PC-9 (cell line): ENCODE data around the gene SDK1. TPM values are rescaled to one million over a fixed set of nuclear protein-coding genes. Genes with fewer than 3 reads are reported as not detected.

Experiments used
- BruUV-seq: library from RNA; stranded (reverse); fragments of 400-500 nt; replicated peaks from 2 replicates; lab custom pipeline; 2021; lab: Mats Ljungman, UMichigan
- CTCF ChIA-PET: fragments of 300-600 bp; sonication (Branson Sonifier 250); formaldehyde crosslinking; loops from one replicate; lab custom pipeline; 2022; ENCODE audit warnings: antibody characterized with exemption; lab: Charles Lee
- POLR2A ChIA-PET: fragments of 300-600 bp; sonication (Branson Sonifier 250); formaldehyde crosslinking; loops from one replicate; lab custom pipeline; 2022; ENCODE audit warnings: antibody characterized with exemption; ENCODE audit not compliant: unreplicated experiment; lab: Charles Lee
- DNase-seq, 2 experiments: peaks; one replicate each; pipeline versions ENCODE4 v3.0.0 to v3.0.0-alpha.2; 2015 to 2022; ENCODE audit warnings: mixed read lengths in 1 of 2
- H2AFZ ChIP-seq: fragments of 200-600 bp; sonication (generic); 2 replicates; pipeline ENCODE4 v1.8.1; 2017; ENCODE audit warnings: antibody characterized with exemption
- H3F3A ChIP-seq: fragments of 200-600 bp; sonication (generic); 2 replicates; pipeline ENCODE4 v1.8.1; 2017; ENCODE audit warnings: antibody characterized with exemption, mild to moderate bottlenecking, low read depth; ENCODE audit not compliant: insufficient read depth
- H3K27ac ChIP-seq: fragments of 200-600 bp; sonication (generic); 2 replicates; pipeline ENCODE4 v1.6.1; 2016; ENCODE audit warnings: mixed run types
- H3K27me3 ChIP-seq: fragments of 200-600 bp; sonication (generic); 2 replicates; pipeline ENCODE4 v1.6.1; 2016; ENCODE audit warnings: low read depth, mixed run types; ENCODE audit not compliant: insufficient read depth
- H3K36me3 ChIP-seq: fragments of 200-600 bp; sonication (generic); 2 replicates; pipeline ENCODE4 v1.6.1; 2016; ENCODE audit warnings: low read depth, mixed run types
- H3K4me1 ChIP-seq: fragments of 200-600 bp; sonication (generic); replicated peaks from 2 replicates; pipeline ENCODE4 v1.6.1; 2016; ENCODE audit warnings: mixed run types; ENCODE audit not compliant: insufficient read depth
- H3K4me2 ChIP-seq: fragments of 200-600 bp; sonication (generic); 2 replicates; pipeline ENCODE4 v1.6.1; 2017; ENCODE audit warnings: mixed run types
- H3K4me3 ChIP-seq: fragments of 200-600 bp; sonication (generic); 2 replicates; pipeline ENCODE4 v1.6.1; 2016; ENCODE audit warnings: mixed run types
- H3K79me2 ChIP-seq: fragments of 200-600 bp; sonication (generic); 2 replicates; pipeline ENCODE4 v1.6.1; 2017; ENCODE audit warnings: low read depth, mixed run types
- H3K9me2 ChIP-seq: fragments of 200-600 bp; sonication (generic); 2 replicates; pipeline ENCODE4 v1.8.1; 2017; ENCODE audit warnings: mild to moderate bottlenecking; ENCODE audit not compliant: insufficient read depth
- H3K9me3 ChIP-seq: fragments of 200-600 bp; sonication (generic); 2 replicates; pipeline ENCODE4 v1.8.1; 2016; ENCODE audit warnings: low read depth; ENCODE audit not compliant: insufficient read depth
- H4K20me1 ChIP-seq: fragments of 200-600 bp; sonication (generic); 2 replicates; pipeline ENCODE4 v1.8.1; 2017; ENCODE audit not compliant: insufficient read depth
- EZH2 ChIP-seq: fragments of 200-600 bp; sonication (generic); IDR thresholded peaks from 2 replicates; pipeline ENCODE4 v1.8.0; 2017; ENCODE audit warnings: antibody characterized with exemption, low read depth
- intact Hi-C: fragments of 100-400 bp; cut with micrococcal nuclease; formaldehyde crosslinking; loops from one replicate; pipeline ENCODE4 v1.10.0; 2022; ENCODE audit not compliant: unreplicated experiment
- total RNA-seq: library from RNA; stranded (reverse); gene quantifications from 2 replicates; pipeline ENCODE4 v1.2.3, GENCODE V29; 2021
- TF ChIP-seq, protein P1 (sequence below): fragments of 200-600 bp; sonication (generic); conservative IDR thresholded peaks from 2 replicates; pipeline ENCODE4 v1.6.1; 2017; ENCODE audit warnings: mixed run types, antibody characterized with exemption, mild to moderate bottlenecking, moderate library complexity

The SDK1 gene
- total RNA-seq, 1 experiment from 2014 or later, result not detected

DNA sequence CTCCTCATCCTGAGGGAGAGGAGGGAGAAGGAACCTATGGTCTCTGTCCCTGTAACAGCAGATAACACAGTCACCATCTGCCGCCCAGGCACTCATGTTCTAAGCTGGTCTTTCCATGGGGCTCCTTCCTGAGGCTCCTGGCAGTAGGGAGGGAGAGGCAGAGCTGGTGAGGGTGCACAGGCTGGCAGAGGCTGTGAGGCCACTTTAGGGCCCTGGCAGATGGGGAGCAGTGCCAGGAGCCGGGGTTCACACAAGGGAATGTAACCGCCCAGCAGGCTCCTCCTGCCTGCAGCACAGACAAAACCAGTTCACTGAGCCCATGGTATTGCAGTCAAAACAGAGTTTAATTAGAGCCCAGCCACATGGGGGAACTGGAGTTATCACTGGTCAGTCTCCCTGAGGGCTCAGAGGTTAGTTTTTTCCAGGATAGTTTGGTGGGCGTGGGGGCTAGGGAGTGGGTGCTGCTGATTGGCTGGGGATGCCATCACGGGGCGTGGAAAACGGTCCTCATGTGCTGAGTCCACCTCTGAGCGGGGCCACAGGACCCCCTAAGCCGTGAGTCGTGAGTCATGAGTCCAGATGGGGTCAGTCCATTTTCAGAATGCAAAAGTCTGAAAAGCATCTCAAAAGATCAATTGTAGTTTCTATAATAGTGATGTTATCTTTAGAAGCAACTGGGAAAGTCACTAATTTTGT lies 881.7 kb downstream of the SDK1 start:
- intact Hi-C loops, result no loop called here
- Histone ChIP-seq H3K9me2 (no peaks in the 10 kb centered on the region), H3K36me3 (no peaks in the 10 kb centered on the region), H3K4me3 (no peak overlapping the region), H4K20me1 (no peaks in the 10 kb centered on the region), H3F3A (no peaks in the 10 kb centered on the region), H3K27ac (no peak overlapping the region), H2AFZ (no peak overlapping the region), H3K79me2 (no peaks in the 10 kb centered on the region), H3K9me3 (no peaks in the 10 kb centered on the region), H3K4me2 (no peak overlapping the region), H3K4me1 (no peaks in the 10 kb centered on the region), H3K27me3 (peaks cover 99% of the 10 kb centered on the region)
- no TSS peak for BruUV-seq
- TF ChIP-seq, protein P1, sequence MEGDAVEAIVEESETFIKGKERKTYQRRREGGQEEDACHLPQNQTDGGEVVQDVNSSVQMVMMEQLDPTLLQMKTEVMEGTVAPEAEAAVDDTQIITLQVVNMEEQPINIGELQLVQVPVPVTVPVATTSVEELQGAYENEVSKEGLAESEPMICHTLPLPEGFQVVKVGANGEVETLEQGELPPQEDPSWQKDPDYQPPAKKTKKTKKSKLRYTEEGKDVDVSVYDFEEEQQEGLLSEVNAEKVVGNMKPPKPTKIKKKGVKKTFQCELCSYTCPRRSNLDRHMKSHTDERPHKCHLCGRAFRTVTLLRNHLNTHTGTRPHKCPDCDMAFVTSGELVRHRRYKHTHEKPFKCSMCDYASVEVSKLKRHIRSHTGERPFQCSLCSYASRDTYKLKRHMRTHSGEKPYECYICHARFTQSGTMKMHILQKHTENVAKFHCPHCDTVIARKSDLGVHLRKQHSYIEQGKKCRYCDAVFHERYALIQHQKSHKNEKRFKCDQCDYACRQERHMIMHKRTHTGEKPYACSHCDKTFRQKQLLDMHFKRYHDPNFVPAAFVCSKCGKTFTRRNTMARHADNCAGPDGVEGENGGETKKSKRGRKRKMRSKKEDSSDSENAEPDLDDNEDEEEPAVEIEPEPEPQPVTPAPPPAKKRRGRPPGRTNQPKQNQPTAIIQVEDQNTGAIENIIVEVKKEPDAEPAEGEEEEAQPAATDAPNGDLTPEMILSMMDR, result no peak
- no peak for TF ChIP-seq EZH2
- ChIA-PET POLR2A (no interaction called here), CTCF (no interaction called here)
- DNase-seq, result no peak

DNA sequence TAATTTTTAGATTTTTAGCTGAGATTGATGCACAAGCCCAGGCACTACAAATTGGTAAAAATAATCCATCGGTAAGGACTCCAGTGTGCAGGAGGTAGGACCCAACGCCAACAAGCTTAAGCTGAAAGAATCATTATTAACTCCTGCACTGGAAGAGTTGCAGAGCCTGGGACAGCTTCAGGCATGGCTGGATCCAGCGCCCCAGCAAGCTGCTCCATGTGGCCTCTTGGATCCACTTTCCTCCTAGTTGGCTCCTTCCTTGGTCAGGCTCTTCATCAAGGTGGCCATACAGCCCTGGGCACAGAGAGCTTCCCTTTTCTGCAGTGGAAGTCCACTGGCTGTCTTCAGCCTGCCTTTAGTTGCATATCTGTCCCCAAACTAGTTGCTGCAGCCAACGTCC lies 883.6 kb downstream of the SDK1 start:
- H3K4me2 ChIP-seq, result no peak overlapping the region
- no peak for DNase-seq
- POLR2A ChIA-PET, result no interaction called here
- no peaks in the 10 kb centered on the region for H3K36me3 ChIP-seq
- TF ChIP-seq, protein P1, result no peak
- TF ChIP-seq EZH2, result no peak
- no peak overlapping the region for H3K4me3 ChIP-seq
- intact Hi-C loops, result no loop called here
- no peaks in the 10 kb centered on the region for H3F3A ChIP-seq
- CTCF ChIA-PET, result no interaction called here
- no peaks in the 10 kb centered on the region for H3K9me2 ChIP-seq
- peaks cover 99% of the 10 kb centered on the region for H3K27me3 ChIP-seq
- no TSS peak for BruUV-seq
- no peaks in the 10 kb centered on the region for H3K9me3 ChIP-seq
- no peaks in the 10 kb centered on the region for H3K79me2 ChIP-seq
- no peaks in the 10 kb centered on the region; the same call in 1 of the 2 replicates for H4K20me1 ChIP-seq
- no peaks in the 10 kb centered on the region for H3K4me1 ChIP-seq
- no peak overlapping the region for H3K27ac ChIP-seq
- no peak overlapping the region for H2AFZ ChIP-seq

DNA sequence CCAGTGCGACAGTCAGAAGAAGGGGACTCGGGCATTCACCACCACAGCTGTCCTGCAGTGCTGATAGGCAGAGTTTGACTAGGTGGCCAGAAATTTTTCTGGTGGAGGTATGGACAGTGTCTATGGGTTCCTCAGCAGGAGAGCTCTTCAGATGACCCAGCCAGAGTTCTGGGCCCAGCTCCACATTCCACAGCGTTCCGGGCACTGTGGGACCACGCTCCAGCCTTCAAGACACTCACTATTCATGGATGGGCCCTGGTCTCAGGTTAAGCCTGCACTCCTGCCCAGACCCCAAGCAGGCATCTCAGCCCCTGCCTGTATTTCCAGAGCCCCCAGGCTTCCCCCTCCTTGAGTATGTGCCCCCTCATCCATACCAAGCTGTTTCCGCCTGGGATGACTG lies 884.1 kb downstream of the SDK1 start:
- Histone ChIP-seq H3K4me1 (no peaks in the 10 kb centered on the region), H2AFZ (no peak overlapping the region), H3K9me2 (no peaks in the 10 kb centered on the region), H4K20me1 (no peaks in the 10 kb centered on the region; the same call in 1 of the 2 replicates), H3K27me3 (peaks cover 99% of the 10 kb centered on the region), H3F3A (no peaks in the 10 kb centered on the region), H3K27ac (no peak overlapping the region), H3K9me3 (no peaks in the 10 kb centered on the region), H3K79me2 (no peaks in the 10 kb centered on the region), H3K4me3 (no peak overlapping the region), H3K4me2 (no peak overlapping the region), H3K36me3 (no peaks in the 10 kb centered on the region)
- ChIA-PET CTCF (no interaction called here), POLR2A (no interaction called here)
- no TSS peak for BruUV-seq
- no peak for TF ChIP-seq EZH2
- TF ChIP-seq, protein P1, result no peak
- intact Hi-C loops, result no loop called here
- no peak for DNase-seq
